Activated CD8-positive, alpha-beta T cell treated with anti-CD3 and anti-CD28 coated beads for 36 hours (primary cell): Measurements from ENCODE around the gene ZNF48. TPM values are rescaled to one million over a fixed set of nuclear protein-coding genes. Genes with fewer than 3 reads are reported as not detected.
A peak's percentile ranks its signal among the peaks of the same experiment; 100 is the strongest.
"Not testable (repeated sequence)": the region's sequence is repeated elsewhere in the genome, so short reads cannot be mapped to it uniquely, and the experiment has no call there.

ENCODE experiments used
- ATAC-seq: fragments of 200-7000 bp; cut with Tn5 transposase; one replicate; pipeline ENCODE4 v1.10.0; 2021; ENCODE audit warnings: mild to moderate bottlenecking, moderate library complexity
- CTCF ChIA-PET: fragments of 350-600 bp; sonication (Branson Sonifier 250); formaldehyde crosslinking; loops from one replicate; lab custom pipeline; 2021; ENCODE audit warnings: antibody characterized with exemption; lab: Charles Lee
- POLR2A ChIA-PET: fragments of 350-600 bp; sonication (Branson Sonifier 250); formaldehyde crosslinking; loops from one replicate; lab custom pipeline; 2021; ENCODE audit warnings: antibody characterized with exemption; lab: Charles Lee
- DNase-seq: peaks from one replicate; pipeline ENCODE4 v3.0.0-alpha.2; 2020
- H3K27ac Mint-ChIP-seq: one replicate; pipeline ENCODE4 v1.8.0; 2021; ENCODE audit warnings: mild to moderate bottlenecking, mixed read lengths
- H3K27me3 Mint-ChIP-seq: one replicate; pipeline ENCODE4 v1.8.0; 2021; ENCODE audit warnings: mixed read lengths
- H3K36me3 Mint-ChIP-seq: one replicate; pipeline ENCODE4 v1.8.0; 2021; ENCODE audit warnings: low read depth, mixed read lengths
- H3K4me1 Mint-ChIP-seq: one replicate; pipeline ENCODE4 v1.8.0; 2021; ENCODE audit warnings: low read depth, mixed read lengths
- H3K4me3 Mint-ChIP-seq: one replicate; pipeline ENCODE4 v1.8.0; 2021; ENCODE audit warnings: mild to moderate bottlenecking, moderate library complexity, mixed read lengths
- H3K9me3 Mint-ChIP-seq: one replicate; pipeline ENCODE4 v1.8.0; 2021; ENCODE audit warnings: mixed read lengths
- CTCF ChIP-seq: fragments of 200-600 bp; IDR thresholded peaks from one replicate; pipeline ENCODE4 v1.8.0; 2022; ENCODE audit warnings: antibody characterized with exemption, mild to moderate bottlenecking
- intact Hi-C: fragments of 100-400 bp; cut with micrococcal nuclease; formaldehyde crosslinking; loops from one replicate; pipeline ENCODE4 v1.10.0; 2022
- total RNA-seq, 2 experiments: library from RNA; stranded (reverse); gene quantifications; one replicate each; pipeline ENCODE4 v1.2.3, GENCODE V29; 2021

The ZNF48 gene
- total RNA-seq, 2 experiments from 2014 or later, result 10.4 to 10.9 TPM

GRCh38 chr16:30395992-30396585 is 869 bp downstream of the ZNF48 start:
- no peaks in the 10 kb centered on the region for H3K27me3 Mint-ChIP-seq
- peak; percentile 8 for ATAC-seq
- H3K9me3 Mint-ChIP-seq, result no peaks in the 10 kb centered on the region
- H3K36me3 Mint-ChIP-seq, result peaks cover 28% of the 10 kb centered on the region
- CTCF ChIA-PET, result interaction anchor here (0.7 to 8.1 kb wide), 5 partner anchors 10 to 202 kb away, joined by 3 to 51 read pairs (median 4); partner anchors contain the start of genes SEPTIN1 and ZNF771
- peak overlapping the region; percentile 83 for H3K4me3 Mint-ChIP-seq
- H3K4me1 Mint-ChIP-seq, result peaks cover 42% of the 10 kb centered on the region
- intact Hi-C loops, result no loop called here
- TF ChIP-seq CTCF, result no peak
- DNase-seq, result no peak
- POLR2A ChIA-PET, result interaction anchor here (0.6 to 2.9 kb wide), 12 partner anchors 11 to 303 kb away, joined by 3 to 23 read pairs (median 4); partner anchors contain the start of genes SEPTIN1 and ZNF771
- H3K27ac Mint-ChIP-seq, result peak overlapping the region; percentile 80

- not testable (repeated sequence) for ATAC-seq, H3K27ac Mint-ChIP-seq
- POLR2A ChIA-PET, result interaction anchor here (1.9 to 2.9 kb wide), 3 partner anchors 11 to 40 kb away, joined by 7 to 23 read pairs (median 18); partner anchors contain the start of genes SEPTIN1 and ZNF771
These were observed 1.4 kb downstream of the ZNF48 start for GRCh38 chr16:30396627-30397026.

GRCh38 chr16:30397056-30397455 is 1.8 kb downstream of the ZNF48 start:
- POLR2A ChIA-PET, result interaction anchor here (1.0 to 1.5 kb wide), 3 partner anchors 14 to 156 kb away, joined by 4 to 5 read pairs (median 5); partner anchors contain the start of gene SEPTIN1
- Mint-ChIP-seq H3K36me3 (peaks cover 28% of the 10 kb centered on the region), H3K4me3 (peak overlapping the region; percentile 83), H3K4me1 (peaks cover 46% of the 10 kb centered on the region), H3K27ac (peak overlapping the region; percentile 20), H3K27me3 (no peaks in the 10 kb centered on the region), H3K9me3 (no peaks in the 10 kb centered on the region)
- DNase-seq (no peak), ATAC-seq (no peak)
- intact Hi-C loops, result no loop called here
- CTCF ChIA-PET, result interaction anchor here (3.8 to 4.3 kb wide), 2 partner anchors 11 to 15 kb away, joined by 29 to 30 read pairs; partner anchors contain the start of genes SEPTIN1 and ZNF771
- TF ChIP-seq CTCF, result no peak

More at GRCh38 chr16:30396627-30397026, 1.4 kb downstream of the ZNF48 start:
- CTCF ChIA-PET, result interaction anchor here (1.9 to 8.1 kb wide), 3 partner anchors 11 to 15 kb away, joined by 4 to 51 read pairs (median 30); partner anchors contain the start of genes SEPTIN1 and ZNF771
- H3K9me3 Mint-ChIP-seq, H3K27me3 Mint-ChIP-seq, DNase-seq, intact Hi-C loops: not testable (repeated sequence)
- peak overlapping the region; percentile 83 for H3K4me3 Mint-ChIP-seq
- H3K4me1 Mint-ChIP-seq, result peaks cover 44% of the 10 kb centered on the region
- H3K36me3 Mint-ChIP-seq, result peaks cover 28% of the 10 kb centered on the region

GRCh38 chr16:30397776-30398660 is 2.8 kb downstream of the ZNF48 start:
- DNase-seq, result peak; percentile 41
- POLR2A ChIA-PET, result interaction anchor here (0.6 to 2.4 kb wide), 7 partner anchors 9 to 155 kb away, joined by 3 to 16 read pairs (median 5); partner anchors contain the start of genes SEPTIN1 and ZNF771
- CTCF ChIA-PET, result interaction anchor here (3.8 to 4.3 kb wide), 2 partner anchors 10 to 16 kb away, joined by 29 to 30 read pairs; partner anchors contain the start of genes SEPTIN1 and ZNF771

More at GRCh38 chr16:30397776-30398660, 2.8 kb downstream of the ZNF48 start:
- intact Hi-C loops, result no loop called here
- no peak overlapping the region for H3K4me3 Mint-ChIP-seq
- ATAC-seq, result no peak
- peaks cover 46% of the 10 kb centered on the region for H3K4me1 Mint-ChIP-seq
- no peaks in the 10 kb centered on the region for H3K27me3 Mint-ChIP-seq
- peaks cover 28% of the 10 kb centered on the region for H3K36me3 Mint-ChIP-seq
- no peak overlapping the region for H3K27ac Mint-ChIP-seq
- no peak for TF ChIP-seq CTCF
- no peaks in the 10 kb centered on the region for H3K9me3 Mint-ChIP-seq
